Parathyroid adenoma (tissue), 2 donors: ENCODE results near the gene LHPP.

Source experiments
- H2AFZ ChIP-seq: fragments of 300-600 bp; sonication (generic); one replicate; pipeline ENCODE4 v1.7.0; 2017; ENCODE audit warnings: antibody characterized with exemption, mild to moderate bottlenecking
- H3K27ac ChIP-seq: fragments of 300-600 bp; sonication (generic); one replicate; pipeline ENCODE4 v1.7.0; 2017
- H3K27me3 ChIP-seq: fragments of 300-600 bp; sonication (generic); one replicate; pipeline ENCODE4 v1.7.0; 2017; ENCODE audit warnings: low read length; ENCODE audit not compliant: control insufficient read depth, insufficient read depth
- H3K36me3 ChIP-seq: fragments of 300-600 bp; sonication (generic); one replicate; pipeline ENCODE4 v1.7.0; 2017; ENCODE audit warnings: low read length; ENCODE audit not compliant: control insufficient read depth, insufficient read depth
- H3K4me1 ChIP-seq: fragments of 300-600 bp; sonication (generic); one replicate; pipeline ENCODE4 v1.7.0; 2017; ENCODE audit warnings: control low read depth
- H3K4me2 ChIP-seq: fragments of 300-600 bp; sonication (generic); one replicate; pipeline ENCODE4 v1.7.0; 2017; ENCODE audit warnings: low read length
- H3K4me3 ChIP-seq: fragments of 300-600 bp; sonication (generic); one replicate; pipeline ENCODE4 v1.7.0; 2017; ENCODE audit warnings: low read depth, low read length
- H3K79me2 ChIP-seq: fragments of 300-600 bp; sonication (generic); one replicate; pipeline ENCODE4 v1.7.0; 2017; ENCODE audit warnings: control low read depth
- H3K9ac ChIP-seq: fragments of 300-600 bp; sonication (generic); one replicate; pipeline ENCODE4 v1.7.0; 2017; ENCODE audit warnings: mild to moderate bottlenecking
- H3K9me3 ChIP-seq: fragments of 300-600 bp; sonication (generic); one replicate; pipeline ENCODE4 v1.7.0; 2017; ENCODE audit warnings: low read length; ENCODE audit not compliant: control insufficient read depth
- CTCF ChIP-seq: fragments of 300-600 bp; sonication (generic); IDR thresholded peaks from one replicate; pipeline ENCODE4 v1.7.0; 2017; ENCODE audit warnings: antibody characterized with exemption, mild to moderate bottlenecking
- donor health status: primary hyperparathyroidism.

LHPP gene

GRCh38 chr10:124537166-124537725 is 75.6 kb downstream of the LHPP start:
- H3K27me3 ChIP-seq, result no peaks in the 10 kb centered on the region
- no peaks in the 10 kb centered on the region for H3K36me3 ChIP-seq
- H3K79me2 ChIP-seq, result peaks cover 2% of the 10 kb centered on the region
- TF ChIP-seq CTCF, result no peak
- H3K27ac ChIP-seq, result no peak overlapping the region
- no peak overlapping the region for H2AFZ ChIP-seq
- H3K9me3 ChIP-seq, result no peaks in the 10 kb centered on the region
- no peak overlapping the region for H3K4me2 ChIP-seq
- no peak overlapping the region for H3K9ac ChIP-seq
- no peaks in the 10 kb centered on the region for H3K4me1 ChIP-seq
- H3K4me3 ChIP-seq, result no peak overlapping the region

- Histone ChIP-seq H2AFZ (no peak overlapping the region), H3K4me3 (no peak overlapping the region), H3K27ac (no peak overlapping the region), H3K79me2 (peaks cover 2% of the 10 kb centered on the region), H3K27me3 (no peaks in the 10 kb centered on the region), H3K9me3 (no peaks in the 10 kb centered on the region), H3K4me2 (no peak overlapping the region), H3K9ac (no peak overlapping the region), H3K36me3 (no peaks in the 10 kb centered on the region), H3K4me1 (no peaks in the 10 kb centered on the region)
- no peak for TF ChIP-seq CTCF
These were observed 76.3 kb downstream of the LHPP start for GRCh38 chr10:124537891-124538290.

DNA sequence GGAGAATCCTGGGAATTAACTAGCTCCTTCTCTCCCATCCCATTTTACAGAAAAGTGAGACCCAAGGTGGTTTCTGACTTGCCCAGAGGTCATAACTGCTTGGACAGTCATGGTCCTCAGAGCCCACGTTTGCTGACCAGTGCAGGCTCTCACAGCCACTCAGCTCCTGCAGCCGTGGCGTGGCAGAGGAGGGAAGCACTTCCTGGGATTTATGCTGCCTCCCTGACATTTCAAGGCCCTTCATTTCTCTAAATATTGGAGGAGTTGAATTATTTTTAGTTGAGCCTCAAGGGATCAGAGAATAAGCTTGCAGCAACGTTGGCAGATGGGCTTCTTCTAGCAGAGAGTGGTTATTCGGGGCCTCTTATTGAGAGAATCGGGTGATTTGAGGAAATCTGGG is 77.1 kb downstream of the LHPP start:
- H3K27ac ChIP-seq, result no peak overlapping the region
- no peak for TF ChIP-seq CTCF

GRCh38 chr10:124539935-124540641 is 78.5 kb downstream of the LHPP start:
- Histone ChIP-seq H3K79me2 (no peaks in the 10 kb centered on the region), H3K4me1 (no peaks in the 10 kb centered on the region), H3K9me3 (no peaks in the 10 kb centered on the region), H3K4me2 (no peak overlapping the region), H3K27me3 (no peaks in the 10 kb centered on the region), H2AFZ (peak overlapping the region; percentile 43), H3K36me3 (no peaks in the 10 kb centered on the region), H3K4me3 (no peak overlapping the region), H3K9ac (no peak overlapping the region), H3K27ac (no peak overlapping the region)
- TF ChIP-seq CTCF, result peak; percentile 81

More for the DNA sequence above, 77.1 kb downstream of the LHPP start:
- H3K79me2 ChIP-seq, result no peaks in the 10 kb centered on the region
- no peaks in the 10 kb centered on the region for H3K27me3 ChIP-seq
- no peak overlapping the region for H3K9ac ChIP-seq
- no peak overlapping the region for H3K4me3 ChIP-seq
- H2AFZ ChIP-seq, result no peak overlapping the region
- H3K4me2 ChIP-seq, result no peak overlapping the region
- H3K36me3 ChIP-seq, result no peaks in the 10 kb centered on the region
- no peaks in the 10 kb centered on the region for H3K9me3 ChIP-seq
- H3K4me1 ChIP-seq, result no peaks in the 10 kb centered on the region
